Activated CD8-positive, alpha-beta memory T cell treated with anti-CD3 and anti-CD28 coated beads, Interleukin-2, amount 50 U/mL, for 48 hours (primary cell): ENCODE measurements around the gene GHRHR.

Experiments
- DNase-seq: peaks from one replicate; pipeline ENCODE4 v3.0.0-alpha.2; 2020

The GHRHR gene

GRCh38 chr7:30929686-30930085 is 34.1 kb upstream of the GHRHR start:
- DNase-seq: no peak

DNA sequence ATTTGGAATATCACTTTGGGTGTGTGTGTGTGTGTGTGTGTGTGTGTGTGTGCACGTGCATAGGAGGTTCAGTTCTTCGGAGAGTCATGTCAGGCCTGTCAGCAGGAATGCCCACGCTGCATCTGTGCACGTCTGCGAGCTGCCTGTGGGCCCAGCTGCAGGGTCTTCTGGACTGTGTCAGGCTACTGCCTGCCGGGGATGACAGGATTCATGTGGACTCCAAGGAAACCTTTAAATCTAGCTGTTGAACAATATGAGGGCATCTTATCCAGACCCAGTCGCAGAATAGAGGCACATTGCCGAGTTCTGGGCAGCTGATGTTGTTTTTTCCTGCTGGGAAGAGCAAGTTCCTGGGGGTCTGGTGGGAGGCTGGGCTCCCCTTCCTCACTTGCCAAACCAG is 33.1 kb upstream of the GHRHR start:
- no peak for DNase-seq

DNA sequence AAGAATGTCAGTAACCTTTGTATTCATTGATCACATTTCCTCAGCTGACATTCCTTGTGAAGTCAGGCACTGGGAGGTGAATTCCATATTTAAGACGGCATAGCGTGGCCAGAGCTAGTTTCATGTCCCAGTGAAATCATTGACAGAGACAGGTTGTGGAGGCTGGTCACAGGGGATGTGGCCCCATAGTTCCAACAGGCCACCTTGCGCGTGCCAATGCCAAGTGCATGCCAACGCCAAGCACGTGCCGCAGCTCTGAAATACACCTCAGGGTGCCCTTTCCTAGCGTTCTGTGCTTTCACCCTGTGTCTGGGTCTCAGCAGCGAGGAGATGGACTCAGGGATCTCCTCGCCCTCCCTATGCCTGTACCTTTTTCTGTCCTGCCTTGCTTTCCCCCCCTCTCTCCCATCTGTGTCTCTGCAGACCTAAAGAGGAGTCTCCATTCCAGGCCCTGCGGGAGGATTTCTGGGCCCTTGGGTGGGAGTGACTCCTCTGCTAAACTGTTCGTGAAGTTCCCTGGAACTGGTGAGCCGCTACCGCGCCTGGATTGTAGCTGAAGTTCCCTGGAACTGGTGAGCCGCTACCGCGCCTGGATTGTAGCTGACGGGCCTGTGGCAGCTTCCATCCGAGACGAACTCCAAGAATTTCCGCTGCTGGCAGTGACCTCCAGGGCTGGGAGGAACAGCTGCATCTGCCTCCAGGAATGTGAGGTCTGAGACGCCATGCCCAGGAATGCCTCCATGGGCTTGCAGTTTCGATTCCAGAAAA is 32.4 kb upstream of the GHRHR start:
- DNase-seq: no peak

- DNase-seq: no peak
Observed at GRCh38 chr7:30931929-30932540, 31.7 kb upstream of the GHRHR start.

- no peak for DNase-seq
Observed at GRCh38 chr7:30932562-30932961, 31.2 kb upstream of the GHRHR start.

- DNase-seq: no peak
Observed at GRCh38 chr7:30933124-30933974, 30.4 kb upstream of the GHRHR start.

GRCh38 chr7:30934225-30934624 is 29.5 kb upstream of the GHRHR start:
- no peak for DNase-seq

DNA sequence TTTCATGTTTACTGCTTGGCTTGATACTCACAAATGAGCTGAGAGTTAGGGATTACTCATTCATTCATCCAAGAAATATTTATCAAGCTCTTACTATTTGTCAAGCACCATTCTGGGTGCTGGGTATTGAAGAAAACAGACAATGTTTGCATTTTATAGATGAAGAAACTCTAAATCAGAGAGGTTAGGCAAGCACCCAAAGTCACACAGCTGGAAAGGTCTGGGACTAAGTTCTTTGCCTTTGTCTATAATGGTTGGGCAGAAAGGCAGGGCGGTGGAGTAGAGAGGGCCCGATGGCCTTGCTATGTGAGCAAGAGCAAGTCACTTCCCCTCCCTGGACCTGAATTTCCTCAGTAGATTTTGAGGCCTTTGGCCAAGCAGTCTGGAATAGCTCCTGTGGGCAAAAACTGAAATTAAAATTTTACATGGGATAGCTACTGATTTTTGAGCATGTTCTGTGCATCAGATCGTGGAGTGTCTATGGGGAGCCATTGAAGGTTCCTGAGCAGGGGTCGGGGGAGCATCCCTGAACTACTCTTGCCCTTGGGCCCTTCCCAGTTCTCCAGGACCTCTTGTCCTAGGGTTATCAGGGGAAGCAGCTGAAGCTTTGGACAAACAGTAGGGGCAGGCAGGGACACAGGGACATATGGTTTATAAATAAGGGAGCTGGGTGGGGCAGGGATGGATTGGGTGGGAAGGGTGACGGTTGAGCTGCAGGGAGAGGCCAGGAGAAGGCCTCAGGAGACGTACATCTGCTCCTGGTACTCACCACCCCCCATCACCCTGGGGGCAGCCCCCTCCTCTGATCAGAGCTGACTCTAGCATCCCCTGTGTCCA is 28.8 kb upstream of the GHRHR start:
- no peak for DNase-seq

GRCh38 chr7:30935569-30935877 is 28.2 kb upstream of the GHRHR start:
- DNase-seq: no peak

DNA sequence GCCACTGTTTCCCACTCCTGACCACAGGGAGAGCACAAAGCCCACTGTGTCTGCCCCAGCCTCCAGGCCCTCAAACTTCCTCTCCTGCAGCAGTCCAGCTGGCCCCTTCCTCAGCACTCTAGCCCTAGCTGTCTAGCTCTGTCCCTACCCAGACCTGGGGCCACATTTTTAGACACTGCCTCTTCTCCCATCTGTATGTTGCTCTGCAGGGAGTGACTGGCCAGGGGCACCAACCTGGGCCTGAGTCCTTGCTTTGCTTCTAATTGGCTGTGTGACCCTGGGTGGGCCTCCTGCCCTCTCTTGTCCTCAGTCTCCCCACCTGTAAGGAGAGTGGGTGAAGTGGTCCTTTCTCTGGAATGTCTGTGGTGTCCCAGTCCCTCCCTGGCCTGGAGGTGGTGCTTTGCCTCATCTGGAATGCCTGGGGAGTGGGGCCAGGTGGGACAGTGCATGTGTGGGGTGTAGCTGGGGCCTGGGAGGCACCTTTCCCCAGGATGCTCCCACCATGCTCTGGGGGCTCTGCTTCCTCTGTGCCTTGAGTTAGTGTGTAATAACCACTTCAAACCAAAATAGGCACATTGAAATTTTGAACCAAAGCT is 27.0 kb upstream of the GHRHR start:
- peak; percentile 37 for DNase-seq

- DNase-seq: no peak
Observed at GRCh38 chr7:30937416-30937815, 26.3 kb upstream of the GHRHR start.

GRCh38 chr7:30938435-30939316 is 25.1 kb upstream of the GHRHR start:
- peak; percentile 92 for DNase-seq

DNA sequence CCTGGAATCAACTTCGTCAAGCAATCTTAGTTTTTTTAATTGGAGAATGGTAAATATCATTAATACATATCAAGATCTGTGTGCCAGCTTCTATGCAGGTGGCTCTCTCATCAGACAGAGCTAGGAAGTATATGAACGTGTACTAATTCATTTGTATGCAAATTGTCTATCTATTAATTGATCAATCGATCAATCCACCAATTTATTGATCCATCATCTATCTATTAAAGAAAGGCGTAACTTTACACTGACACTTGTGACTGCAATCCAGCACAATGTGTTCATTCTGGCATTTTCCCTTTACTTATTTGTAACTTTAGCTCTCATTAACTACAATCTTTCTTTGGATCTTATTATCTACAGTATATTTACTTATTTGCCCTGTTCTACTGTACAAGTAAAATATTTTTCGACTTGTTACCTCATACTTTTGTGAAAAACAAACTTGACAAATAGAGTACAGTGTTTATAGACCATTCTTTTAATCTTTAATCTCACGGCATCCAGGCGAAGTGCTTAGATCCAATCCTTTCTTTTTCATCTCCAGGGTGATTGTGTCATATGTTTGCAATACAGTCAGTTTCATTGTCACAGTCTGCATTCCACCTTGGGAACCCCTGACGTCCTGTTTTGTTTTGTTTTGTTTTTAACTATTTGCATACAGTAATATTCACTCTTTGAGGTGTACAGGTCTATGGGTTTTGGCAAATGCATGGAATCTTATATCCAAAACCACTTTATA is 22.0 kb upstream of the GHRHR start:
- DNase-seq: no peak

- DNase-seq: no peak
Observed at GRCh38 chr7:30950197-30950596, 13.6 kb upstream of the GHRHR start.

GRCh38 chr7:30954914-30955313 is 8.8 kb upstream of the GHRHR start:
- no peak for DNase-seq

- no peak for DNase-seq
Observed at GRCh38 chr7:30956704-30957103, 7.0 kb upstream of the GHRHR start.

GRCh38 chr7:30965372-30965771 is 1.6 kb downstream of the GHRHR start:
- DNase-seq: no peak

GRCh38 chr7:30965883-30966282 is 2.1 kb downstream of the GHRHR start:
- no peak for DNase-seq

GRCh38 chr7:30968294-30968693 is 4.5 kb downstream of the GHRHR start:
- no peak for DNase-seq

- peak; percentile 32 for DNase-seq
Observed at GRCh38 chr7:30968747-30969603, 5.2 kb downstream of the GHRHR start.
